Stimulated activated effector memory CD8-positive, alpha-beta T cell treated with anti-CD3 and anti-CD28 coated beads, Interleukin-12 subunit alpha, Interleukin-12 subunit beta, amount 100 ng/mL, for 72 hours (primary cell): ENCODE results near the gene VPREB3.
A peak's percentile ranks its signal among the peaks of the same experiment; 100 is the strongest.
"Not testable (repeated sequence)": the region's sequence is repeated elsewhere in the genome, so short reads cannot be mapped to it uniquely, and the experiment has no call there.

Experiments used
- ATAC-seq: fragments of 150-1000 bp; cut with Tn5 transposase; 2 replicates; pipeline ENCODE4 v1.10.0; 2021
- DNase-seq, 2 donors: peaks; one replicate each; pipeline ENCODE4 v3.0.0; 2021 to 2022; ENCODE audit warnings: low spot score in 2 of 2
- H3K27ac Mint-ChIP-seq: one replicate; pipeline ENCODE4 v1.8.0; 2022; ENCODE audit warnings: mild to moderate bottlenecking, mixed read lengths
- H3K36me3 Mint-ChIP-seq: one replicate; pipeline ENCODE4 v1.8.0; 2022; ENCODE audit warnings: mild to moderate bottlenecking, mixed read lengths
- H3K4me1 Mint-ChIP-seq: one replicate; pipeline ENCODE4 v1.8.0; 2022; ENCODE audit warnings: mixed read lengths
- H3K4me3 Mint-ChIP-seq: one replicate; pipeline ENCODE4 v1.8.0; 2022; ENCODE audit warnings: mild to moderate bottlenecking, mixed read lengths
- H3K9me3 Mint-ChIP-seq: one replicate; pipeline ENCODE4 v1.8.0; 2022; ENCODE audit warnings: mixed read lengths

The VPREB3 gene

DNA sequence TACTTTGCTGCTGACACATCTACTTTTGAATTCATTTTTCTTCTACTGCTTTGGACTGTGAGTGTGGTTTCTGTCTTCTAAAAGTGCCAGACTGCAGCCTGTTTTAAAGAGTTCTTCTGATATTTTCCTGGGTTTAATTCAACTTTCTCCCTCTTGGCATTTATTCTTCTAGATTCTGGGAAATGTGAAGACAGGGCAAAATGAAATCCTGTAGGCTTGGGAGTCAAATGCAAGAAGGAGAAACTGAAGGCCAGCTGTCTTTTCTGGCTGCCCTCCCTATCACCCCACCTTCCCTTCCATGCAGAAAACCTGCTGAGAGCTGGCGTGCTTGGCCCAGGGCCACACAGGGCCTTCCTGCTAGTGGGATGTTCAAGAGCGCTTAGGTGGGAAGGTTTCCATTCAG, 10.9 kb downstream of the VPREB3 start:
- DNase-seq (no peak), ATAC-seq (no peak)
- H3K4me1 Mint-ChIP-seq = no peaks in the 10 kb centered on the region
- H3K36me3 Mint-ChIP-seq = peaks cover 29% of the 10 kb centered on the region
- H3K4me3 Mint-ChIP-seq = no peak overlapping the region
- peaks cover 4% of the 10 kb centered on the region for H3K9me3 Mint-ChIP-seq
- peak overlapping the region; percentile 32 for H3K27ac Mint-ChIP-seq

DNA sequence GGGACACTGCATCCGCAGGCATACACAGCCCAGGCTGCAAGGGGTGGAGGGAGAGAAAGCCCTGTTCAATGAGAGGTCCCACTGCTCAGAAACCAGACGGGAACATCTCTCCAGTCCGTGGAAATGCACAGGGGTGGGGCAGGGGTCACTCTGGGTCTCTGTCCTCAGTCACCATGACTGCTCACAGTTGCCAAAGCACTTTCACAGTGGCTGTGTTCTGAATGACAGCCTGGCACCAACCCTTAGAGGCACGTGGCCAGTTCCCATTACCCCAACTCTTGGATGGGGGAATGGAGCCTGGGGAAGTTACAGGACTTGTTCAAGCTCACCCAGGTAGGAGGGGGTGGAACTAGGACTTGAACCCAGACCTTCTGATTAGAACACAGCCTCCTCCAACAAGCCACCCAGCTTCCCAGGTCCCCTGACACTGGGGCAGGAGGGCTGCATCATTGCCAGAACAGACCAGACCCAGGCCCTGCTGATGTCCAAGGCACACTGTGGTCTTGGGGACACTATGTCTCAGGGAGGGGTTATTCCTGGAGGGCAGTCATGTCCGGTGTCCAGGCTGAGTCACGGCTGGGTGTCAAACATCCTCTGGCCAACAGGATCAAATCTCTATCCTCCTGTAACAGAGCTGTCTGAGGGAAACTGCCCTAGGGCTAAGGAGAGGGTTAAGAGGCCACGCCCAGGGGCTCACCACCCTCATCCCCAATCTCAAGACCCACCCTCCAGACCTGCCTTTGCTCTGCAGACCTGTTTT, 11.5 kb downstream of the VPREB3 start:
- Mint-ChIP-seq H3K4me3 (no peak overlapping the region), H3K36me3 (peaks cover 25% of the 10 kb centered on the region), H3K9me3 (peaks cover 4% of the 10 kb centered on the region), H3K4me1 (no peaks in the 10 kb centered on the region), H3K27ac (peak overlapping the region; percentile 32)
- DNase-seq (no peak), ATAC-seq (no peak)

DNA sequence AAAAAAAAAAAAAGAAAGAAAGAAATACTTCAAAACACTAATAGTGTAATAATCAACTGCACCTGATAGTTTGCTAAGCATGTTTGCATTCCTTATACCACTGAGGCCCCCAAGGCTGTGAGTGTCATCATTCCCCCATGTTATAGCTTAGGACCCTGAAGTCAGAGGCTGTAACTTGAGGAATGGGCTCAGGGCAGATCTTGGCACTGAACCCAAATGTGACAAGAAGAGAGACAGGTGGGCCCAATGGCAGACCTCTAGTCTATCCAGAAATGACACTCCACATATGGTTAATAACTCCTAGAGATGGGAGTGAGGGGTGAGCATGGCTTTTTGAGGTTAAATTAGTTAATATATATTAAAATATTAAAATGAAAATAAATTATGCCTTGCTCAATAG, 16.5 kb downstream of the VPREB3 start:
- H3K27ac Mint-ChIP-seq = no peak overlapping the region
- no peaks in the 10 kb centered on the region for H3K4me1 Mint-ChIP-seq
- no peak for DNase-seq
- no peaks in the 10 kb centered on the region for H3K9me3 Mint-ChIP-seq
- H3K36me3 Mint-ChIP-seq = peaks cover 6% of the 10 kb centered on the region
- ATAC-seq = no peak
- no peak overlapping the region for H3K4me3 Mint-ChIP-seq

DNA sequence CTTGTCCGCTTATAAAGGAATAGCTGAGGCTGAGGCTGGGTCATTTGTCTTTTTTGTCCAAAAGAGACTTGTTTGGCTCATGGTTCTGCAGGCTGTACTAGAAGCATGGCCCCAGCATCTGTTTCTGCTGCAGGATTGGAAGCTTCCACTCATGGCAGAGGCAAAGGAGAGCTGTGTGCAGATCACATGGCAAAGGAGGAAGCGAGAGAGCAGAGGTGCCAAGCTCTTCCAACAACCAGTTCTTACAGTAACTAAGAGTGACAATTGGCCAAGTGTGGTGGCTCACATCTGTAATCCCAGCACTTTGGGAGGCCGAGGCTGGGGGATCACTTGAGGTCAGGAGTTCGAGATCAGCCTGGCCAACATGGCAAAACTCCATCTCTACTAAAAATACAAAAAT, 26.1 kb downstream of the VPREB3 start:
- ATAC-seq, H3K4me1 Mint-ChIP-seq, H3K36me3 Mint-ChIP-seq, H3K27ac Mint-ChIP-seq, H3K4me3 Mint-ChIP-seq, H3K9me3 Mint-ChIP-seq, DNase-seq: not testable (repeated sequence)

DNA sequence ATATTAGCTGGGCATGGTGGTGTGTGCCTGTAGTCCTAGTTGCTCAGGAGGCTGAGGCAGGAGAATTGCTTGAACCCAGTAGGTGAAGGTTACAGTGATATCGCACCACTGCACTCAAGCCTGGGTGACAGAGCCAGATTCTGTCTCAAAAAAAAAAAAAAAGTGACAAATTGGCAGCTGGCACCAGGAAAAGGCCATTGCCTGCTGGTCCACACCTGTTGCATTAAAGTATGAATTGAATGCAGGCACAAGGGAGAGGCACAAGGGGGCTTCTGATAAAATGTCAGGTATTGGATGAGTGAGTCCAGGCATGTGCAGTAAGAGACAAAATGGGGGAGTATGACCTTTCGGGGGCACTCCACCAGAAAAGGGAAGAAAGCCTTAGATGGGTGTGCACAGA, 31.5 kb downstream of the VPREB3 start:
- Mint-ChIP-seq H3K4me3 (no peak overlapping the region), H3K36me3 (no peaks in the 10 kb centered on the region), H3K27ac (no peak overlapping the region), H3K9me3 (no peaks in the 10 kb centered on the region), H3K4me1 (no peaks in the 10 kb centered on the region)
- no peak for DNase-seq
- ATAC-seq = no peak

DNA sequence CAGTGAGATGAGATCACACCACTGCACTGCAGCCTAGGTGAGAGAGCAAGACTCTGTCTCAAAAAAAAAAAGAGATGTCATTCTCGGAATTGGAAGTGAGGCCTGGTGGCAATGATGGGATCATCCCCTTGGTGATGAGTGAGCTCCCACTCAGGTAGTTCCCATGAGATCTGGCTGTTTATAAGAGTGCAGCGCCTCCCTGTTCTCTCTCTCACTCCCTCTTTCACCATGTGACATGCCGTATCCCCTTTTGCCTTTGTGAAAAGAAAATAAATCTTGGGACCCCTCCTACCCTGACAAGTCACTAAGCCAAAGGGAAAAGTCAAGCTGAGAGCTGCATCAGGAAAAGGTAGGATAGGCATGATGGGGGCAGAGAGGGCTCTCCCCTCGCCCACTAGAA, 32.1 kb downstream of the VPREB3 start:
- DNase-seq (no peak), ATAC-seq (no peak)
- Mint-ChIP-seq H3K36me3 (no peaks in the 10 kb centered on the region), H3K4me1 (no peaks in the 10 kb centered on the region), H3K4me3 (no peak overlapping the region), H3K9me3 (no peaks in the 10 kb centered on the region), H3K27ac (no peak overlapping the region)

DNA sequence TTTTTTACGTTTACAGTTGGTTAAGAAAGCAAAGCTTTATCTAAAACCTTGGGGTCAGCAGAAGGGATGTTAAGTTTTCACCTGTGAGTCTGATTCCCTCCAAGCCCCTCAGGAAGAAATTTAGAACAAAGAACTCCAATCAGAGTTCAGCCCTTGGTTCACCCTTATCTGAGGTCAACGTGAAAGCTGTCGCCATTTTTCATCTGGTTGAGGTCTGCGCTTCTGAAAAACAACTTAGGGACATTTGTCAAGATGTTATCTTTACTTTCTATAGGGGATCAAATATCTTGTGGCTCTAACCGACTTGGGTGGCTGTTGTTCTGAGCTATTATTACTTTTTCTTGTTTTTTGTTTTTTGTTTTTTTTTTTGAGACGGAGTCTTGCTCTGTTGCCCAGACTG, 33.4 kb downstream of the VPREB3 start:
- Mint-ChIP-seq H3K9me3 (no peaks in the 10 kb centered on the region), H3K4me3 (no peak overlapping the region), H3K4me1 (peaks cover 3% of the 10 kb centered on the region), H3K36me3 (no peaks in the 10 kb centered on the region), H3K27ac (no peak overlapping the region)
- ATAC-seq (no peak), DNase-seq (no peak)

DNA sequence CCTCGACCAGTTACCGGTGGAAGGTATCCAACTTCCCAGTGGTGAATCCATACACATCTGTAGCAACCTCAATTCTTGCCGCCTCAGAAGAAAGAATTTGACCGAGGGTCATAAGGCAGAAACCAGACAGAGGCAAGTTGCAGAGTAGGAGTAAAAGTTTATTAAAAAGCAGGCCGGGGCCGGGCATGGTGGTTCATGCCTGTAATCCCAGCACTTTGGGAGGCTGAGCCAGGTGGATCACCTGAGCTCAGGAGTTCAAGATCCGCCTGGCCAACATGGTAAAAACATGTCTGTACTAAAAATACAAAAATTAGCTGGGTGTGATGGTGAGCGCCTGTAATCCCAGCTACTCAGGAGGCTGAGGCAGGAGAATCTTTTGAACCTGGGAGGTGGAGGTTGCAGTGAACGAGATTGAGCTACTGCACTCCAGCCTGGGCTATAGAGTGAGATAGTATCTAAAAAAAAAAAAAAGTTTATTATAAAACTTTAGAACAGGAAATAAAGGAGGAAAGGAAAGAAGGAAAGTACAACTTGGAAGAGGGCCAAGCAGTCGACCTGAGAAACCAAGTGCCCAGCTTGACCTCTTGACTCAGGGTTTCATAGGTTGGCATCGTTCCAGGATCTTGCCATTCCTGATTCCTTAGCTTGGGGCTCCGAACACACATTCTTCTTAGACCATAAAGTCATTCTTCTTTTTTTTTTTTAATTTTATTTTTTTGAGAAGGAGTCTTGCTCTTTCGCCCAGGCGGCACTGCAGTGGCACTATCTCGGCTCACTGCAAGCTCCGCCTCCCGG, 35.7 kb downstream of the VPREB3 start:
- Mint-ChIP-seq H3K4me3 (no peak overlapping the region), H3K4me1 (peaks cover 22% of the 10 kb centered on the region), H3K36me3 (peaks cover 16% of the 10 kb centered on the region), H3K9me3 (no peaks in the 10 kb centered on the region), H3K27ac (no peak overlapping the region)
- no peak for ATAC-seq
- no peak for DNase-seq

DNA sequence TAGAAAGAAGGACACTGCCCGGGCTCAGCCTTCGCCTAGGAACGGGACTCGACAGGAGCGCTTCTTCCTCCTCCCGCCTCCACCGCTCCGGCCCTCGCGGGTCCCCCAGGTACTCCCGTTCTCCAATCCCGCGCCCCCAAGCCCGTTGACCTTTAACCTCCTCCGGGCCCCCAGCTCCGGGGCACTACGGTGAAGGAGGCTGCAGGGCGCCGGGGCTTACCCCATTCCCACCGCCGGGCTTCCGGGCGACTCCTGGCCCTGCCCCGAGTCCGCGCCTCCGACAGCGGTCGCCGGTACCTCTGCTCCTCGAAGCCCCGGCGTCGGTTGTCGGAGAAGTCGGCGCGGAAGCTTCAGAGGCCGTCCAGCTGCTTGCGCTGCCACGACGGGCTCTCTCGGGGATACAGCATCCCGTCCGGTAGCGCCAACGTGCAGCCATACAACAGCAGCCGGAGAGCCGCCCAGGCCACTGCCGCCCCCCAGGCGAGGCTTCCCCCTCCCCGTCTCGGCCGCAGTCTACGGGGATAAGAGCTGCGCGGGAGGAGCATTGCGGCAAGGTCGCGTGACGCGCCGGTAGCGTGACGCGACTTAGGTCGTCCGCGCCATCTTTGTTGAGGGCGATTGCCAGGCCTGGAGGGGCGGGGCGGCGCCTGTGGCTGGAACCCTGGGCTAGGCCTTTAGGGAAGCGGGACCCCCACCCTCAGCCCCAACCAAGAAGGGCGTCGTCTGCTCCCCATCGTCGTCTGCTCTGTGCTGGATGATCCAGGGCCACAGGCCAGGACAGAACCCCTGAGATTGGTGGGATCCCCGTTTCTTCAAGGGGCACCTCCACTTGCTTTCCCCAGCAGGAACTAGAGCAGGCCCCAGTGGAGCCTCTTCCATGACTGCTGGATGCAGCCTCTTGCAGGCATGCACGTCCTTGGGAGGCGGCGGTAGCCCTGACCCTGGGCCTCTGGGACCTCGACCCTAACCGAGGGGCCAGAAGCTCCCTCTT, 37.1 kb downstream of the VPREB3 start:
- peaks cover 24% of the 10 kb centered on the region for H3K4me1 Mint-ChIP-seq
- ATAC-seq = peak; percentile 92
- H3K36me3 Mint-ChIP-seq = peaks cover 30% of the 10 kb centered on the region
- peak overlapping the region; percentile 90 for H3K27ac Mint-ChIP-seq
- H3K4me3 Mint-ChIP-seq = peak overlapping the region; percentile 73
- DNase-seq = peak; percentile 77 to 91
- no peaks in the 10 kb centered on the region for H3K9me3 Mint-ChIP-seq

DNA sequence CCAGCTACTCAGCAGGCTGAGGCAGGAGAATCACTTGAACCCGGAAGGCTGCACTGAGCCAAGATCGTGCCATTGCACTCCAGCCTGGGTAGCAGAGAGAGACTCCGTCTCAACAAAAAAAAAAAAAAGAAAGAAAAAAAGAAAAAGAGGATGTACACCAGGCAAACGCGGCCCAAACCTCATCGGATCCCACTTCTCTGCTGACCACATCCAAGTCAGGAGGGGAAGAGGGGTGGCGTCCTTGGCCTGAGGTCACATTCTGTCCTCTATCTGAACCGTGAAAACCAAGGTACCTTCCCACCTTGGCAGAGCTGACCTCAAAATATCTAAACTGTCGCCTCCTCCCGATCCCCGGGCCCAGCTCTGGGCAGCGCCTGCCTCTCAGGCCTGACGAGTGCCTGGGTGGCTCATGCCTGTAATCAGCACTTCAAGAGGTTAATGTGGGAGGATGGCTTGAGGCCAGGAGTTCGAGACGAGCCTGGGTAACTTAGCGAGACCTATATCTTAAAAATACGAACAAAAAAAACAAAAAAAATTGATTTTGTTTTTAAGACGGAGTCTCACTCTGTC, 38.3 kb downstream of the VPREB3 start:
- Mint-ChIP-seq H3K4me1 (peaks cover 24% of the 10 kb centered on the region), H3K27ac (peak overlapping the region; percentile 76), H3K9me3 (no peaks in the 10 kb centered on the region)

DNA sequence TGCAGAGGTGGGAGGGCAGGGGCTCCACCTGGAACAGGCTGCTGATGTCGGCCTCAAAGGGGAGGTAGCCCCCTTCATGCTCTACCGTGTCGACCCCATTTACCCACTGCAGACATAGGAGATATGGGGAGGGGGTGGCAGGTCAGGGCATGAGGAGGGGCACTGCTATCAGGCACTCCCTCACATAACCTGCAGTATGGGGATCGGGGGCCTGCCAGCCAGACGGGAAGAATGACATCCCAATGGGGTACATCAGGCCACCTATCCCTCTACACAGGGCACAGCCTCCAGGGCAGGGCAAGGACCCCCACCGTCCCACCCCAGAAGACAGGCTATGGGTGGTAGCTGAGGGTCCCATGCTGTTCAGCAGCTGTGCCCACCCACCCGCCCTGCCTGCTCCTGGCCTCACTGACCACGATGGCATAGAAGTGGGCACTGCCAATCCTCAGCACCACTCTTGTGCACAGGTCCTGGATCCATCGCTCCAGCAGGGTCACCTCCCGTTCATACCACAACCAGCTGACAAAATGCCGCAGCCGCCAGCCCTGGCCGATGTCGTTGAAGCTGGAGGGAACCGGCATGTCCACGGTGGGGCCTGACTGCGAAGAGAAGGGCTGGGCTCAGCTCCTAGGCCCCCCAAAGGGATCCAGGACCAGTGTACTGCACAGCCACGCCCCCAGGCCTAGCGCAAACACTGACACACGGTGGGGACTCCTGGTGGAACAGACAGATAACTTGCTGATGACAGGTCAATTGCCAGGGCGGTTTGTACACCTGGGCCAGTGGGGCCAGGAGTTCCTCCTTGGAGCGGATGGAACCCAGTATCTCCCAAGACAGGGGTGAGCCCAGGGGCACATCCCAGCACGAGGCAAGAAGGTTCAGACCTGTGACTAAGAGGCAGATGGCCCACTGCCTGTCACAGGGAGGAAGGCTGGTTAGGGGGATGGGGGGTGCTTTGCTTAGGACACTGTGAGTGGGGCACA, 39.3 kb downstream of the VPREB3 start:
- Mint-ChIP-seq H3K9me3 (no peaks in the 10 kb centered on the region), H3K4me1 (peaks cover 34% of the 10 kb centered on the region), H3K4me3 (peak overlapping the region; percentile 73), H3K36me3 (peaks cover 52% of the 10 kb centered on the region), H3K27ac (peak overlapping the region; percentile 76)
- DNase-seq (no peak), ATAC-seq (no peak)

More for the DNA sequence above, 38.3 kb downstream of the VPREB3 start:
- Mint-ChIP-seq H3K4me3 (peak overlapping the region; percentile 73), H3K36me3 (peaks cover 42% of the 10 kb centered on the region)
- DNase-seq (no peak), ATAC-seq (no peak)

DNA sequence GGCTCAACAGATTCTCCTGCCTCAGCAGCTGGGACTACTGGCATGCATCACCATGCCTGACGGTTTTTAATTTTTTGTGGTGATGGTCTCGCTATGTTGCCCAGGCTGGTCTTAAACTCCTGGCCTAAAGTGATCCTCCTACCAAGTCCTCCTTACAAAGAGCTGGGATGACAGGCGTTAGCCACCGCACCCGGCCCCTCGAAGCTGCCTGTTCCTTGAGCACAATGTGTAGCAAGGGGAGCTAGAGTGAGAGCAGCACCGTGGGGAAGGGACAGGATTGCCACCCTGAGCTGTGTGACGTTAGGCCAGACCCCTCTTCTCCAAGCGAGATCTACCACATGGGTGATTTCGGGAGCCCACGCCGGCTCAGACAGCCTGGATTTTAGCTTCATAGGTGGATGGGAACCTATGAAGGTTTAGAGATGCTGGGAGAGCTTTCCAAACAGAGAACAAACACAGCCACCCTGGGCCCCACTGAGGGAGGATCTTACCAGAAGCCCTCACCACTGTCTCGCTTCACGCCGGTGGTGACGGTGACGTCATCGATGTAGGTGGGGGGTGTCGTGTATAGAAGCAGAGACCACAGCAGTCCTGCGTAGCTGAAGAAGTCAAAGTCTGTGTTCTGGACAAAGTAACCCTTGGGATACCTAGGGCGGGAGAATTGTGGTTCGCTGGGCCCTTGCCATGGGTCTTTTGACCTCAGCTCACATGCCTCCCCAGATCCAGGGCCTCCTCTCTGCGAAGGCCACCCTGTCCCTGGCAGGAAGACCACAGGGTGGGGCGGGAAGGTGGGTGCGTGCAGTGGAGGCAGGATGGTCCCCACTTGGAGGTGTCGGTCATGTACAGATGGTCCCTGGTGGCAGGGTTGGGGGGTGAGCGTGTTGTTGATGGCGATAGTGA, 40.3 kb downstream of the VPREB3 start:
- Mint-ChIP-seq H3K9me3 (no peaks in the 10 kb centered on the region), H3K36me3 (peaks cover 62% of the 10 kb centered on the region), H3K4me1 (peaks cover 44% of the 10 kb centered on the region), H3K4me3 (peak overlapping the region; percentile 16), H3K27ac (peak overlapping the region; percentile 48)
- DNase-seq = no peak
- peak; percentile 17 for ATAC-seq

DNA sequence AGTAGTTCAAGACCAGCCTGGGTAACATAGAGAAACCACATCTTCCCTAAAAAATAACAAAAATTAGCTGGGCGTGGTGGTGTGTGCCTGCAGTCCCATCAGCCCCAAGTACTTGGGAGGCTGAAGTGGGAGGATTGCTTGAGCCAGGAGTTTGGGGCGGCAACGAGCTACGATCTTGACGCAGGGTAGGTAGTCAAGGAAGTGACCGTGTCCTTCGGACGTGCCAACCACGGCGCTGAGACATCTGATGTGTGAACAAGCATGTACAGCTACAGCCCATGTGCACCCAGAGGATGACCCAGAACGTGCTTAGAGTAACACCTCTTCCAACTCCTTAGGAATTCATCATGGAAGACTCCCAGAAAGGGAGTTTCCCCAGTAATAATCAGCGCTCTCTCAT, 42.0 kb downstream of the VPREB3 start:
- peaks cover 79% of the 10 kb centered on the region for H3K36me3 Mint-ChIP-seq
- no peak overlapping the region for H3K4me3 Mint-ChIP-seq
- DNase-seq (no peak), ATAC-seq (no peak)
- H3K27ac Mint-ChIP-seq = no peak overlapping the region
- peaks cover 60% of the 10 kb centered on the region for H3K4me1 Mint-ChIP-seq
- no peaks in the 10 kb centered on the region for H3K9me3 Mint-ChIP-seq
